Heart left ventricle (tissue), 16 donors: ENCODE measurements around the gene DRGX. TPM values are rescaled to one million over a fixed set of nuclear protein-coding genes. Genes with fewer than 3 reads are reported as not detected.

ENCODE experiments used
- ATAC-seq, 4 donors: fragments of 200-7000 bp; cut with Tn5 transposase; one replicate each; pipeline ENCODE4 v1.9.1; 2020 to 2022; ENCODE audit warnings: moderate library complexity in 4 of 4, mild to moderate bottlenecking in 3 of 4, moderate number of reproducible peaks in 1 of 4
- DNase-seq, 5 donors: peaks; one replicate each; pipeline ENCODE4 v3.0.0-alpha.2; 2020
- H3K27ac ChIP-seq, 12 donors: fragments of 200-600 bp; sonication (generic) in 4 of 12; one replicate each; pipeline versions ENCODE4 v1.5.0 to v1.8.0; 2016 to 2022; ENCODE audit warnings: mild to moderate bottlenecking in 2 of 12
- H3K27me3 ChIP-seq, 9 donors: fragments of 200-600 bp; sonication (generic) in 2 of 9; one replicate each; pipeline versions ENCODE4 v1.5.1 to v1.8.0; 2016 to 2022; ENCODE audit warnings: mild to moderate bottlenecking in 3 of 9
- H3K36me3 ChIP-seq, 9 donors: fragments of 200-600 bp; sonication (generic) in 2 of 9; one replicate each; pipeline versions ENCODE4 v1.5.0 to v1.8.0; 2018 to 2022; ENCODE audit warnings: mild to moderate bottlenecking in 2 of 9
- H3K4me1 ChIP-seq, 12 donors: fragments of 200-600 bp; sonication (generic) in 4 of 12; one replicate each; pipeline versions ENCODE4 v1.5.0 to v1.8.0; 2016 to 2022; ENCODE audit warnings: mild to moderate bottlenecking in 3 of 12
- H3K4me3 ChIP-seq, 12 donors: fragments of 200-600 bp; sonication (generic) in 4 of 12; one replicate each; pipeline versions ENCODE4 v1.5.0 to v1.8.0; 2017 to 2022; ENCODE audit warnings: mild to moderate bottlenecking in 9 of 12, moderate library complexity in 4 of 12
- H3K9me3 ChIP-seq, 12 donors: fragments of 200-600 bp; sonication (generic) in 4 of 12; one replicate each; pipeline versions ENCODE4 v1.5.0 to v1.8.0; 2016 to 2022; ENCODE audit warnings: mild to moderate bottlenecking in 1 of 12
- CTCF ChIP-seq, 12 donors: fragments of 200-600 bp; sonication (generic) in 4 of 12; IDR thresholded peaks; one replicate each; pipeline versions ENCODE4 v1.5.0 to v1.8.0; 2018 to 2022; ENCODE audit warnings: antibody characterized with exemption in 12 of 12, mild to moderate bottlenecking in 5 of 12
- POLR2A ChIP-seq, 2 donors: fragments of 450-650 bp; IDR thresholded peaks; one replicate each; pipeline ENCODE4 v1.6.1; 2017; ENCODE audit warnings: antibody characterized with exemption in 2 of 2, mild to moderate bottlenecking in 2 of 2, moderate library complexity in 2 of 2
- WGBS, 4 donors: extraction: QIAGEN DNeasy Blood & Tissue Kit in 2 of 4; methylation state at CpG; one replicate each; pipeline versions ENCODE4 v1.1.5 to v1.1.7; 2013 to 2018; 5-methylcytosine and 5-hydroxymethylcytosine counted together
- intact Hi-C, 10 donors: fragments of 100-400 bp; cut with DNase I; formaldehyde crosslinking; loops; one replicate each; pipeline versions ENCODE4 v1.11.1 to v1.14.2; 2022
- polyA plus RNA-seq, 2 donors: library from polyadenylated mRNA; stranded (reverse); fragments of 200-250 nt; gene quantifications; one replicate each; pipeline ENCODE4 v1.2.3, GENCODE V29; 2013
- total RNA-seq, 9 donors: library from RNA; depleted of rRNA in 2 of 9; stranded (reverse); fragments of >200 nt in 2 of 9; fragmentation: NEBNext Ultra II Directional in 3 of 9; extraction: Animal tissue kit (Norgen Biotek cat#: 25700) in 3 of 9; gene quantifications; one replicate each; pipeline versions ENCODE4 v1.1.0 to v1.2.4, GENCODE V29; 2016 to 2023
- donor health status: ischemic (EF 13 %, LVEDD 7.1; RV severe dilation, severe dysfunction).
- donor health status: healthy with polysubstance abuse.
- donor health status: DM: no; HTN: yes; CAD: no.
- donor health status: DM: no; HTN: no; CAD: no.
- donor health status: ischemic (EF 25% LVEDD 6.9; RV normal size, moderate dysfunction).
- donor health status: ischemic (EF 25% LVEDD 5.7; RV mildly dilated, moderate dysfunction).
- donor health status: healthy.
- donor health status: DM: yes; HTN: yes; CAD: no.
- donor health status: ischemic (EF 35%, LVEDD 5.7; RV mildly dilated, moderate dysfunction).
- donor health status: nonischemic (EF 11% LVEDD 7.7; RV severe dilation, severe dysfunction).
- donor health status: DM: yes; HTN: yes; CAD: no.
- donor health status: PGD.
- donor health status: ischemic (EF 29% LVEDD 5.4; RV normal size, mild dysfunction).
- donor health status: nonischemic (EF 23%, LVEDD 6.1; RV moderate dilation, normal function).

Gene DRGX
- total and polyA plus RNA-seq, 11 donors: not detected

DNA sequence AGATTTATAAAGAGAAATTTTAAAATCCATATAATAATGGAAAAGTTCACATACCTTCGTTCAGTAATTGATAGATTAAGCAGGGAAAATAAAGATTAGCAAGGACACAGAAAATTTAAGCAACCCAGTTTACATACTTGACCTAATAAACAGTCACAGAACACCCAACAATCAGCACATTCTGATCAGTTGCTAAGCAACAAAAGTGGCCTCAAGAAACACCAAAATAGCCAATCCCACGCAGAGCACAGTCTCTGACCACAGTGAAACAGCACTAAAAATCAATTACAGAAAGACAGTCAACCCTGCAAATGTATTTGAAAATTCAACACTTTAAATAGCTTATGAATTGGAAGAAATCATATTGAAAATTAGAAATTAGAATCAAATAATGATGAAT lies 39.3 kb upstream of the DRGX start:
- ATAC-seq (peak in 1 of 4 donors; percentile 54), DNase-seq (no peak)
- Histone ChIP-seq H3K27ac (no peak overlapping the region), H3K9me3 (peaks cover 0 to 13% (median 2%) of the 10 kb centered on the region in 12 donors), H3K4me1 (no peaks in the 10 kb centered on the region), H3K27me3 (no peaks in the 10 kb centered on the region), H3K4me3 (no peak overlapping the region), H3K36me3 (no peaks in the 10 kb centered on the region)
- TF ChIP-seq CTCF (IDR thresholded peaks at IDR 0.05): no peak
- TF ChIP-seq POLR2A (IDR thresholded peaks at IDR 0.05): no peak
- 42 to 57% (median 56%) methylated on average over 2 of the region's 2 CpGs for WGBS, 4 donors
- intact Hi-C loops: no loop called here

- Histone ChIP-seq H3K9me3 (peaks cover 0 to 13% (median 2%) of the 10 kb centered on the region in 12 donors), H3K36me3 (no peaks in the 10 kb centered on the region), H3K27me3 (no peaks in the 10 kb centered on the region), H3K4me1 (no peaks in the 10 kb centered on the region), H3K4me3 (no peak overlapping the region), H3K27ac (no peak overlapping the region)
- DNase-seq (no peak), ATAC-seq (no peak)
- intact Hi-C loops: no loop called here
- WGBS, 4 donors: 86 to 92% (median 88%) methylated on average over 2 of the region's 2 CpGs
- TF ChIP-seq CTCF (IDR thresholded peaks at IDR 0.05): no peak
- no peak for TF ChIP-seq POLR2A (IDR thresholded peaks at IDR 0.05)
These were observed 37.2 kb upstream of the DRGX start for GRCh38 chr10:49433069-49433468.

DNA sequence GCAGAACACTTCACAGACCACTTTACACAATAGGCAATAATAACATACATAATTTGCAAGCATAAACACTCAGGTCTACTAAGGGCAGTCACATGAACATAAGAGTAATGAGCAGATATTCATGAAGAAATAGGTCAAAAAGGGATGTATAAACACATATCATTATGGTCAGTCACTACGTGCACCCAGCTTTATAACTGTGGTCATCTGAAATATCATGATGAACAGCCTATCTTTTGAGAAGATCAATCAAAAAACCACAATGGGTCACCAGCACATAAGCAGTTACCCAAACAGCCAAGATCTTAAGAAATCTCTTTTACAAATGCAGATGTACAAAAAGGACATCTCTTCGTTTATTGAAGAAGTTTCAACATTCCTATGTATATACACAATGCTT lies 35.5 kb upstream of the DRGX start:
- Histone ChIP-seq H3K4me1 (no peaks in the 10 kb centered on the region), H3K27me3 (no peaks in the 10 kb centered on the region), H3K27ac (no peak overlapping the region), H3K36me3 (no peaks in the 10 kb centered on the region), H3K4me3 (no peak overlapping the region), H3K9me3 (peaks cover 0 to 16% (median 2%) of the 10 kb centered on the region in 12 donors)
- intact Hi-C loops: no loop called here
- DNase-seq: no peak
- ATAC-seq: no peak
- 85 to 92% (median 87%) methylated on average over 2 of the region's 2 CpGs for WGBS, 4 donors
- no peak for TF ChIP-seq CTCF (IDR thresholded peaks at IDR 0.05)
- no peak for TF ChIP-seq POLR2A (IDR thresholded peaks at IDR 0.05)

GRCh38 chr10:49429458-49429857 lies 33.6 kb upstream of the DRGX start:
- H3K27ac ChIP-seq: no peak overlapping the region
- WGBS, 4 donors: 80 to 92% (median 85%) methylated on average over 5 of the region's 5 CpGs
- H3K4me3 ChIP-seq: no peak overlapping the region
- no peaks in the 10 kb centered on the region for H3K4me1 ChIP-seq
- peaks cover 0 to 31% (median 6%) of the 10 kb centered on the region in 12 donors for H3K9me3 ChIP-seq
- no peak for TF ChIP-seq CTCF (IDR thresholded peaks at IDR 0.05)
- no peak for TF ChIP-seq POLR2A (IDR thresholded peaks at IDR 0.05)
- ATAC-seq: no peak
- H3K27me3 ChIP-seq: no peaks in the 10 kb centered on the region
- intact Hi-C loops: no loop called here
- H3K36me3 ChIP-seq: no peaks in the 10 kb centered on the region
- no peak for DNase-seq
